Esophagus (tissue), 2 donors: ENCODE measurements around the gene RBBP8NL. TPM values are rescaled to one million over a fixed set of nuclear protein-coding genes. Genes with fewer than 3 reads are reported as not detected.

Source experiments
- H3K27ac ChIP-seq, 2 donors: one replicate each; pipeline ENCODE4 v1.5.1; 2013; ENCODE audit warnings: low read depth in 2 of 2, mild to moderate bottlenecking in 2 of 2, inconsistent platforms in 1 of 2, low read length in 1 of 2, moderate library complexity in 1 of 2
- H3K27me3 ChIP-seq, 2 donors: one replicate each; pipeline ENCODE4 v1.6.1; 2013; ENCODE audit warnings: low read length in 2 of 2, control low read depth in 1 of 2, mild to moderate bottlenecking in 1 of 2; ENCODE audit not compliant: insufficient read depth in 2 of 2, control insufficient read depth in 1 of 2
- H3K36me3 ChIP-seq, 2 donors: one replicate each; pipeline ENCODE4 v1.6.1; 2013; ENCODE audit warnings: low read length in 1 of 2; ENCODE audit not compliant: control insufficient read depth in 2 of 2, insufficient read depth in 2 of 2
- H3K4me1 ChIP-seq, 2 donors: one replicate each; pipeline ENCODE4 v1.6.1; 2013; ENCODE audit warnings: low read length in 1 of 2; ENCODE audit not compliant: control insufficient read depth in 2 of 2, insufficient read depth in 2 of 2
- H3K4me3 ChIP-seq, 2 donors: one replicate each; pipeline ENCODE4 v1.5.1; 2013; ENCODE audit warnings: low read length in 2 of 2, mild to moderate bottlenecking in 2 of 2, low read depth in 1 of 2, moderate library complexity in 1 of 2
- H3K9me3 ChIP-seq, 2 donors: one replicate each; pipeline ENCODE4 v1.6.1; 2013; ENCODE audit warnings: mild to moderate bottlenecking in 2 of 2, low read depth in 1 of 2, low read length in 1 of 2, moderate library complexity in 1 of 2; ENCODE audit not compliant: control insufficient read depth in 2 of 2, insufficient read depth in 1 of 2
- WGBS, 2 donors: extraction: QIAGEN DNeasy Blood & Tissue Kit; methylation state at CpG; one replicate each; pipeline ENCODE4 v1.1.7; 2013; 5-methylcytosine and 5-hydroxymethylcytosine counted together
- polyA plus RNA-seq, 2 donors: library from polyadenylated mRNA; stranded (reverse); fragments of 200-250 nt; gene quantifications; one replicate each; pipeline ENCODE4 v1.2.3, GENCODE V29; 2013
- donor health status: healthy with polysubstance abuse.
- donor health status: Bipolar disorder and iron deficiency.

The RBBP8NL gene
- polyA plus RNA-seq, 2 donors = 4.0 to 16.8 TPM

DNA sequence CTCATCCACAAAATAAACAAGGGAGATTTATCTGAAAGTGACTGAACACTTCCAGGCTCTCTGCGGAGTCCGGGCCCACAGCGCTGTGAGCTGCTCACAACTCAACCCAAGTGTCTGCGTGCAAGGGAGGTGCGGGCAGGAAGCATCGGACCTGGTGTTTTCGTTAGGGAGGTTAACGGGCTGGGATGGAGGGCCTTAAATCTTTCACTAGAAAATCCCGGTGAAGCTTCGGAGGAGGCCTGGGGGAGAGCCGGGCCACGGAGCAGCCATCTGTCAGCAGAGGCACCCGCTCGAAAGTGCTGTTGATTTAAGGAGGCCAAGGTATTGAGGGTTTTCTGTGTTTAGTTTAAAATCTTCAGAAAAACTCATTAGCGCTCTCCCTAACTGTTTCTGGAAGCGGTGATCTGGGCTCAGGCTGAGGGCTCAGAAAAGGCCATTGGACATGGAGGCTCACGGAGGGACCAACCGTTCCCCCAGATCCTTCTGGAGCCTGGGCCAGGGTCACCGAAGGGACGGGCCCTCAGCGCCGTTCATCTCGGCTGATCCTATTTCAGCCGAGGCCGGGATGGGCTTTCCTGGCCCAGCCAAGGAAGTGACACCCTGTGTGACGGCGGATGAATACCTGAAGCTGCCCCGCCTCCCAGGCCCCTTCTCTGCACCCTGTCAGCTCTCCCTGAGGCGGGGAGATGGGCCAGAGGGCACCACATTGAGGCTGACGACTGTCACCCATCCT is 27.7 kb upstream of the RBBP8NL start:
- Histone ChIP-seq H3K4me3 (no peak overlapping the region), H3K36me3 (no peaks in the 10 kb centered on the region), H3K27ac (no peak overlapping the region), H3K4me1 (no peaks in the 10 kb centered on the region), H3K27me3 (no peaks in the 10 kb centered on the region), H3K9me3 (no peaks in the 10 kb centered on the region)
- WGBS, 2 donors = 60 to 66% methylated on average over 30 of the region's 30 CpGs

GRCh38 chr20:62453186-62453808 is 26.0 kb upstream of the RBBP8NL start:
- no peak overlapping the region for H3K4me3 ChIP-seq
- no peaks in the 10 kb centered on the region for H3K36me3 ChIP-seq
- 74 to 81% methylated on average over 17 of the region's 17 CpGs for WGBS, 2 donors
- no peaks in the 10 kb centered on the region for H3K27me3 ChIP-seq
- H3K9me3 ChIP-seq = no peaks in the 10 kb centered on the region
- no peaks in the 10 kb centered on the region for H3K4me1 ChIP-seq
- H3K27ac ChIP-seq = no peak overlapping the region

GRCh38 chr20:62452475-62453095 is 25.2 kb upstream of the RBBP8NL start:
- Histone ChIP-seq H3K4me1 (no peaks in the 10 kb centered on the region), H3K9me3 (no peaks in the 10 kb centered on the region), H3K36me3 (no peaks in the 10 kb centered on the region), H3K27ac (no peak overlapping the region), H3K27me3 (no peaks in the 10 kb centered on the region), H3K4me3 (no peak overlapping the region)
- 51 to 61% methylated on average over 18 of the region's 18 CpGs for WGBS, 2 donors

- WGBS, 2 donors = 75 to 87% methylated on average over 3 of the region's 3 CpGs
- H3K27me3 ChIP-seq = no peaks in the 10 kb centered on the region
- no peak overlapping the region for H3K27ac ChIP-seq
- H3K4me1 ChIP-seq = no peaks in the 10 kb centered on the region
- no peaks in the 10 kb centered on the region for H3K36me3 ChIP-seq
- H3K4me3 ChIP-seq = no peak overlapping the region
- H3K9me3 ChIP-seq = no peaks in the 10 kb centered on the region
Measured at GRCh38 chr20:62451970-62452369, 24.6 kb upstream of the RBBP8NL start.

DNA sequence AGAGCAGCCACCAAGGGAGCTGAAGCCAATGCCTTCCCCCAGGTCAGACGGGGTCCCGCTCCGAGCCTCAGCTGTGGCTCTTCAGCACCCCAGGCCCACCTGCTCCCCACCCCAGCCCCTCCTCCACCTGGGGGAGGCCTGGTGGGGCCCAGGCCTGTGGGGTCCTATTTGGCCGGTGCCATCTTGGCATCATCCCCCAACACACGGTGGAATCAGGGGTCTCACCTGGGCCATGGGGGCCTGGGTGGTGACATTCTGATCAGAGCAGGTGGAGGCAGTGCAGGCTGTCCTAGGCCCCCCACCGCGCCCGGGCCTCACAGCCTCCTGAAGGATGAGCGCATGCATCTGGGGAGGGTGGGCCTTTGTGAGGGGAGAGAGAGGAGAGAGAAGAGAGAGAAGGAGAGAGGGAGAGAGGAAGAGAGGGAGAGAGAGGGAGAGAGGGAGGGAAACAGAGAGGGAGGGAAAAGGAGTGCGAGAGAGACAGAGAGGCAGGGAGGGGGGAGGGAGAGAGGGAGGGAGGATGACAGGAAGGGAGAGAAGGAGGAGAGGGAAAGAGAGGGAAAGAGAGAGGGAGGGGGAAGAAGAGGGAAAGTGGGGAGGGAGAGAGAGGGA is 23.9 kb upstream of the RBBP8NL start:
- Histone ChIP-seq H3K27me3 (no peaks in the 10 kb centered on the region), H3K36me3 (no peaks in the 10 kb centered on the region), H3K4me3 (no peak overlapping the region), H3K4me1 (no peaks in the 10 kb centered on the region), H3K27ac (no peak overlapping the region), H3K9me3 (no peaks in the 10 kb centered on the region)
- WGBS, 2 donors = 75 to 78% methylated on average over 10 of the region's 10 CpGs

GRCh38 chr20:62449951-62450691 is 22.8 kb upstream of the RBBP8NL start:
- no peaks in the 10 kb centered on the region for H3K36me3 ChIP-seq
- no peaks in the 10 kb centered on the region for H3K9me3 ChIP-seq
- no peak overlapping the region for H3K4me3 ChIP-seq
- H3K27ac ChIP-seq = no peak overlapping the region
- 63 to 75% methylated on average over 24 of the region's 24 CpGs for WGBS, 2 donors
- H3K4me1 ChIP-seq = no peaks in the 10 kb centered on the region
- H3K27me3 ChIP-seq = no peaks in the 10 kb centered on the region

- WGBS, 2 donors = 71 to 72% methylated on average over 14 of the region's 14 CpGs
- Histone ChIP-seq H3K27me3 (no peaks in the 10 kb centered on the region), H3K27ac (no peak overlapping the region), H3K9me3 (no peaks in the 10 kb centered on the region), H3K4me1 (no peaks in the 10 kb centered on the region), H3K36me3 (no peaks in the 10 kb centered on the region), H3K4me3 (no peak overlapping the region)
Measured at GRCh38 chr20:62448788-62449187, 21.4 kb upstream of the RBBP8NL start.

DNA sequence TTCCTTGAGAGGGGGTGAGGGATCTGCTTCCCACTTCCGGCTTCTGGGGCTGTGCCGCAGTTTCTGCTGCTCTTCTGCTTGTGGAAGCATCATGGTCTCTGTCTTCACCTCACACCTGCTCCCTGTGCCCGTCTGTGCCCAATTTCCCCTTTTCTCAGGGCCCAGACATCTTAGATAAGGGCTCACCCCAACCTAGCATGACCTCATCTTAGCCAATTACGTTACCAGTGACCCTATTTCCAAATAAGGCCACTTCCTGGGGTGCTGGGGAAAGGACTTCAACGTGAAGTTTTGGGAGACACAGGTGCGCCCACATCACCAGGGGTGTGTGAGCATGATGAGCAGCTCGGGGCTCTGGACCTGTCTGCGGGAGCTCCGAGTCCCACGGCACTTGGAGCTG is 20.7 kb upstream of the RBBP8NL start:
- Histone ChIP-seq H3K4me1 (no peaks in the 10 kb centered on the region), H3K9me3 (no peaks in the 10 kb centered on the region), H3K4me3 (no peak overlapping the region), H3K27me3 (no peaks in the 10 kb centered on the region), H3K36me3 (no peaks in the 10 kb centered on the region), H3K27ac (no peak overlapping the region)
- 62 to 69% methylated on average over 10 of the region's 10 CpGs for WGBS, 2 donors
